GM12865 (cell line): Measurements from ENCODE around the gene CA10.

Experiments
- DNase-seq: peaks from one replicate; pipeline ENCODE4 v3.0.0; 2010; ENCODE audit warnings: low read depth
- H3K4me3 ChIP-seq: 2 replicates; pipeline ENCODE4 v1.5.1; 2011; ENCODE audit warnings: mild to moderate bottlenecking, low read depth, low read length, control low read depth
- CTCF ChIP-seq: IDR thresholded peaks from 2 replicates; pipeline ENCODE4 v1.5.1; 2011; ENCODE audit warnings: low read length, control low read depth, low read depth, inconsistent platforms; ENCODE audit not compliant: insufficient read depth; ENCODE audit errors: missing control alignments

The CA10 gene

GRCh38 chr17:51685287-51685909, 473.1 kb downstream of the CA10 start:
- no peak for DNase-seq
- no peak overlapping the region for H3K4me3 ChIP-seq
- no peak for TF ChIP-seq CTCF

GRCh38 chr17:51684214-51684613, 474.3 kb downstream of the CA10 start:
- no peak for DNase-seq
- H3K4me3 ChIP-seq, result no peak overlapping the region
- no peak for TF ChIP-seq CTCF

- no peak for TF ChIP-seq CTCF
- no peak overlapping the region for H3K4me3 ChIP-seq
- no peak for DNase-seq
These were observed 475.2 kb downstream of the CA10 start for GRCh38 chr17:51683291-51683690.

- no peak for DNase-seq
- no peak for TF ChIP-seq CTCF
- H3K4me3 ChIP-seq, result no peak overlapping the region
These were observed 476.4 kb downstream of the CA10 start for GRCh38 chr17:51682115-51682514.

GRCh38 chr17:51677875-51678274, 480.6 kb downstream of the CA10 start:
- H3K4me3 ChIP-seq, result no peak overlapping the region
- DNase-seq, result no peak
- no peak for TF ChIP-seq CTCF

GRCh38 chr17:51676691-51677487, 481.6 kb downstream of the CA10 start:
- no peak for DNase-seq
- no peak for TF ChIP-seq CTCF
- H3K4me3 ChIP-seq, result no peak overlapping the region
